Measurements from ENCODE around the gene SETD1B.
"Not testable (repeated sequence)": the region's sequence is repeated elsewhere in the genome, so short reads cannot be mapped to it uniquely, and the experiment has no call there.

SETD1B gene

DNA sequence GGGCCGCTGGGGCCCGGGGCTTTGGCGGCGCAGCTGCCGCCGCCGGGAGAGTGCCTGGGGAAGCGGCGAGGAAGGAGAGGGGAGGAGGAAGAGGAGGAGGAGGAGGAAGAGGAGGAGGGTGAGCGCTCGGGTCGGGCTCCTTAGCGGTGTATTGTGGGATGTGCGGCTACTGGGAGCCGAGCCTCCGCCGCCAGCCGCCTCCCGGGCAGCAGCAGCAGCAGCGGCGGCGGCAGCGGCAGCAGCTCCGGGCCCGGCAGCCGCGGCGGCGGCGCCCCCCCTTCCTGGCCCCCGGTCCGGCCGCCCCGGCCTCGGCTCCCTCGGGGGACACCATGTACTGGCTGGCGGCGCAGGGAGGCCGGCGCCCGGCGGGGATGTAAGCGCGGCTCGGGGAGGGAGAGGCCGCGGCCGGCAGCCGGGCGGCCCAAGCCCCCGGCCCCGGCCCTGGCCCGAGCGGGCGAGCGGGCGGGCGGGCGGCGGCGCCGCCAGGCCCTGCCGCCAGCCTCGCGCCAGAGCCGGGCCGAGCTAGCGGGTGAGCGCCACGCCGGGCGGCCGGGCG lies at the start of gene SETD1B:
Gene SETD1B (plus strand): TSS at position 149 of the 556 bp plus-strand sequence. CDS start 729 bp downstream, outside the sequence.
- peak; percentile 2 for DNase-seq

DNA sequence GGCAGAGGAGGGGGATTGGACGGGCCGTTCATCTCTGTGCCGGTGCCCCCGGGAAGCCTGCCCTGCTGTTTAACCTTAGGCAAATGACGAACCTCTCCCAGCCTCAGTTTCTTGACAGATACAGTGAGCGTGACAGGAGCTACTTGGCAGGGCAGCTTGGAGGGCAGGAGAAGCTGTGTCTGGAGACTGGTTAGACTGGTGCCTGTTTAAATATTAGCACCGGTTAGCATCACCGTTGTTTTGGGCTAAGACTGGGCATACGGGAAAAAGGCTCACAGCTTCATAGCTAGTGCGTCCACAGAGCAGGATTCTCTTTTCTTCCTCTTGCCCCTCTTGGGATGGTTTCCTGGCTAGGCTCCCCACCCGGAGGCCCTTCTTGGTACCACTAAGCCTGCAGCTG lies 49.0 kb upstream of the SETD1B start:
- DNase-seq, result no peak

DNA sequence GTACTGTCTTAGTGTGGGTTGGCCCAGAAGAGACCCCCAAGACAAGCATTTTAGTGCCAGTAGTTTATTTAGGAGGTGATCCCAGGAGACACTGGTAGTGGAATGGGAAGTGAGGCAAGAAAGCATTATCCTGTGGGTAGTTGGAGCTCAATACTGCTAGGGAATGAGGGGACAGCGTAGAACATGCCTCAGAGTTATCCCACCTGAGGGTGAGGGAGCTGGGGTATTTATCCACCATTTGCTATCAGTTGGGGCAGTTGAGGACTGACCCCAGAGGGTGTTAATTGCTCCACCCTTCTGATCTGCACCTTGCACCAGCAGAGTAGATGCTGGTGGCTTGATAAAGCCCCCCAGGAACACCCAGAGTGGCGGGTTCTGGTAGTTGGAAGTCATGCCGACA lies 48.2 kb upstream of the SETD1B start:
- DNase-seq, result no peak

DNA sequence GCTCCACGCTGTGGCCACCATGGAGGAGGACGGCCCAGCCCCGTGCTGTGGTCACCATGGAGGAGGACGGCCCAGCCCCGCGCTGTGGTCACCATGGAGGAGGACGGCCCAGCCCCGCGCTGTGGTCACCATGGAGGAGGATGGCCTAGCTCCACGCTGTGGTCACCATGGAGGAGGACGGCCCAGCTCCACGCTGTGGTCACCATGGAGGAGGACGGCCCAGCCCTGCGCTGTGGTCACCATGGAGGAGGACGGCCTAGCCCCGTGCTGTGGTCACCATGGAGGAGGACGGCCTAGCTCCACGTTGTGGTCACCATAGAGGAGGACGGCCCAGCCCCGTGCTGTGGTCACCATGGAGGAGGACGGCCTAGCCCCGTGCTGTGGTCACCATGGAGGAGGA lies 45.3 kb upstream of the SETD1B start:
- DNase-seq, result not testable (repeated sequence)

DNA sequence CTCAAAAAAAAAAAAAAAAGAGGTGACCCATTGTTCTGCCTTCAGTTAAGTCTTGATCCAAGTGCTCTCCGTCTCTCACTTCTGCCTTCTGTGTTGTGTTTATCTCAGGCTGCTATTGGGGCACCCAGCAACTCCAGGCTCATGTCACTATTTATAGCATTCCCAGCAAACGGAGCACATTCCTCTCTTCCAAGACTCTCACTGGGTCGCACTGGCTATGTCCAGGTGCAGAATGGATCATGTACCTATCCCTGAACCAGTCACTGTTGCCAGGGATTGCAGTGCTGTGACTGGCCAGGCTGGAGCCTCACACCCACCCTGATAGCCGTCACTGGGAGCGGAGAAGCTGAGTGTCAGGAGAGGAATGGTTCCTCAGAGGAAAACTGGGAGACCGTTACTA lies 41.5 kb upstream of the SETD1B start:
- DNase-seq, result no peak

DNA sequence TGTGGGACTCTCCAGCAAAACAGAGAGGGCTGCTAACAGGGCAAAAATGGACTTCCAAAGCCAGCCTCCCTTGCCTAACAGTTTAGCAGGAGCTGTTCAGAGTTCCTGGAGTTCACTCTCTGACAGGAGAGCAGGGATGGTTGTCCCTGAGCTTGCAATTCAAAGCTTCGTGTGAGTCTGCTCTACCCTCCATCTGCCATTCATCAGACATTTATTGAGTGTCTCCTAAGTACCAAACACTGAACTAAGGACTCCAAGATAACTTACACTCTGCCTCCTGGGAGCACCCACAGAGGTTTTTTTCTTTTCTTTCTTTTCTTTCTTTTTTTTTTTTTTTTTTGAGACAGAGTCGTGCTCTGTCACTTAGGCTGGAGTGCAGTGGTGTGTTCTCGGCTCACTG lies 39.0 kb upstream of the SETD1B start:
- no peak for DNase-seq

DNA sequence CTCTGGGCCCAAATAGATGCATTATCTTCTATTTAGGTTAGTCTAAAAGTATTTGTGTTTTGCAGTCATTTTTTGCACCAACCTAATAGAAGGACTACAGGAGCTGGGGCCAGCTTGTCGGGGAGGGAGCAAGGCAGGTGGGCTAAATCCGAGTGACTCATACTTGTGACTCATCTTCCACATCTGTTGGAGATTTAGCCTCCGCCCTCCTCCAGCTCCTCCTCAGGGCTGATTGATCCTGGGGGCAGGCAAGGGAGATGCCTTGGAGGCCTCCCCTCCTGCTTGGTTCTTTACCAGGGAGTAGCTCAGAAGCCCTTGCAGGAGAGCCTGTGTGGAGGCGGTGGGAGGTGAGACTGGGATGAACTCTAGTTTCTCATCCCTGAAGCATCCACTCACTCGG lies 38.2 kb upstream of the SETD1B start:
- no peak for DNase-seq

DNA sequence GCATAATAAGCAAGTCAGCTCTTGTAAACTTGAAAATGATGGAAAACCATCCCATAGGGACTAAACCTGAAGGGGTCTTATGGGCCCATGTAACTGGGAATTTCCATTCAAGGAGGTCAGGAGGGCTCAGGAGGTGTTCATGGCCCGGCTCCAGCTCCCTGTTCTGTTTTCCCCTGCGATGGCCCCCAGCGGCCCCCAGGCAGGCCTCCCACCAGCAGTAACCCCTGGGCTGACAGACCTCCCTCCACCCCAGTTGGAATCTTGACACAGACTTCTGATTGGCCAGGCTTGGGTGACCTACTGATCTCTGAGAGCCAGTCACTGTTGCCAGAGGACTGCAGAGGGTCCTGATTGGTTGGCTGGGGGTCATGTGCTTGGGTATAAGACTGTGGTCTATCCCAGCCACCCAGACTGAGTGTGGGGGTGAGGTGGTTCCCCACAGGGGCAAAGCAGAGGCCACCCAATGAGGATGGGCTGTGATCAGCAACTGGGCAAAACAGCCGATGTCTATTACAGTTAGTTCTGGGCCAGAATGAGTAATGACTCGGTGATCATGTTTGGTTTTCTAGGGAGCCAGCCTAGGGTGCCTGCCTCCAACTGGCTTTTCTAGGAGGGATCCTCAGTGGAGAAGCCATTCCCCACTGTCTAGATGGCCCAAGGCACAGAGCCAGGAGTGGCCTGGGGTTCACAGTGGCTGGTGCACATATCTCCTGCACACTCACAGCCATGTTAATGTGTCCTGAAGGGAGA lies 37.3 kb upstream of the SETD1B start:
- no peak for DNase-seq

DNA sequence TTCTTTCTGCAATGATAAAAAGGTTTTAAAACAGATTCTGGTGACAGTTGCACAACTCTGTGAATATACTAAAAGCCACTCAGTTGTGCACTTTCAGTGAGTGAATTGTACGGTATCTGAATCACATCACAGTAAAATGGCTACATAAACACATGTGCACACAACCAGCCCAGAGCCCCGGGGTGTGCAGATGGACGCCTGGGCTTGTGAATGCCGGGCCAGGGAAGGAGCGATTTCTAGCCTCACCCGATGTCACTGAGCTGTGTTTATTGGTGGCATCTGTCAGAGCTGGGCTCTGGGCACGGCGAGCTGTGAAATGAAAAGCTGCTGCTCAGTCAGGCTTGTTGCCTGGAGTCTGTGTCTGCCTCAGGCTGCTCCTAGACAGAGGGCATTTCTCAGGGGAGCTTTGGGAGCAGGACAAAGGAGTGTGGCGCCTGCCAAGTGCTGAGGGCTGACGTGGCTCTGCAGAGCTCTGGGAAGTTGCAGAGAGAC lies 36.2 kb upstream of the SETD1B start:
- no peak for DNase-seq

DNA sequence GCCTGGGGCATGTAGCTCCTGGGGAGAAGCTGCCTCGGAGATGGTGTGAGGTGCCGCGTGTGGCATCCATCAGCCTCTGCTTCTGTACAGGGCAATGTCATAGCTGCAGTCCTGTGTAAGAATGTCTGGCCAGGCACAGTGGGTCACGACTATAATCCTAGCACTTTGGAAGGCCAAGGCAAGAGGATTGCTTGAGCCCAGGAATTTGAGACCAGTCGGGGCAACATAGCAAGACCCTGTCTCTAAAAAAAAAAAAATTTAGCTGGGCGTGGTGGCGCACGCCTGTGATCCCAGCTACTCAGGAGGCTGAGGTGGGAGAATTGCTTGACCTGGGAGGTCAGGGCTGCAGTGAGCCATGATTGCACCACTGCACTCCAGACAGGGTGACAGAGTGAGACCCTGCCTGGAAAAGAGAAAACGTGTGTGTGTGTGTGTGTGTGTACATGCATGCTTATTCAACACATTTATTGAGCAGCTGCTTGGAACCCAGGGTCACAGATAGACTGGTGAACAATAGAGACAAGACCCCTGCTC lies 34.4 kb upstream of the SETD1B start:
- no peak for DNase-seq

DNA sequence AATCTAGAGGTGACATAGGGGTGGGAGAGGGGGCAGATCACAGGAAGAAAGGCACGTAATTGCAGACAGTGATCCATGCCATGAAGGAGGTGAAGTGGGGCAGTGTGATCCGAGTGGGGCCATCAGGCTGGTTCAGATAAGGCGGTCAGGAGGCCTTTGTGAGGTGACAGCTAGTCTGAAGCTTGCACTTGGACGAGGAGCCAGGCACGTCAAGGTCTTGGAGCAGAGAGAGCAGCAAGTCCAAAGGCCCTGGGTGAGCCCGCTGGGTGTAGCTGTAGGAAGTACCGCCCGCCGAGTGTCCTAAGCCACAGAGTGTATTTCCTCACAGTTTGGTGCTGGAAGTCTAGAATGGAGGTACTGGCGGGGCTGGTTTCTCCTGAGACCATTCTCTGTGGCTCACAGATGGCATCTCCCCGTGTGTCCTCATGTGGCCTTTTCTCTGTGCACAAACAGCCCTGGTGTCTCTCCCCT lies 33.9 kb upstream of the SETD1B start:
- no peak for DNase-seq

DNA sequence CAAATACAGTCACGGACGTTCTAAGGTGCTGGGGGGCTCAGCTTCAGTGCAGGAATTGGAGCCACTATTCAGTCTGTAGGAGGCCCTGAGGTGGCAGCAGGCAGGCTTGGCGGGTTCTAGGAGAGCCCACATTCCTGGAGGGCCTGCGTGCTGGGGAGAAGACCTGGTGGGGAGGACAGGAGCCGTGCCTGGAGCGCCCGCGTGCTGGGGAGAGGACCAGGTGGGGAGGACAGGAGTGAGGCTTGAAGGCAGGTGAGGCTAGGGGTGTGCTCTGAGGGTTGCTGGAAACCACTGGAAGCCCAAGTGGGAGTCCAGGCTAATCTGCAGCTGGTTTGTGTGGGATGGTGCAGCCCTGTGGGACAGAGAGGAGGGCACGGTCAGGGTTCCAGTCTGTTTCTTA lies 33.4 kb upstream of the SETD1B start:
- DNase-seq, result no peak

DNA sequence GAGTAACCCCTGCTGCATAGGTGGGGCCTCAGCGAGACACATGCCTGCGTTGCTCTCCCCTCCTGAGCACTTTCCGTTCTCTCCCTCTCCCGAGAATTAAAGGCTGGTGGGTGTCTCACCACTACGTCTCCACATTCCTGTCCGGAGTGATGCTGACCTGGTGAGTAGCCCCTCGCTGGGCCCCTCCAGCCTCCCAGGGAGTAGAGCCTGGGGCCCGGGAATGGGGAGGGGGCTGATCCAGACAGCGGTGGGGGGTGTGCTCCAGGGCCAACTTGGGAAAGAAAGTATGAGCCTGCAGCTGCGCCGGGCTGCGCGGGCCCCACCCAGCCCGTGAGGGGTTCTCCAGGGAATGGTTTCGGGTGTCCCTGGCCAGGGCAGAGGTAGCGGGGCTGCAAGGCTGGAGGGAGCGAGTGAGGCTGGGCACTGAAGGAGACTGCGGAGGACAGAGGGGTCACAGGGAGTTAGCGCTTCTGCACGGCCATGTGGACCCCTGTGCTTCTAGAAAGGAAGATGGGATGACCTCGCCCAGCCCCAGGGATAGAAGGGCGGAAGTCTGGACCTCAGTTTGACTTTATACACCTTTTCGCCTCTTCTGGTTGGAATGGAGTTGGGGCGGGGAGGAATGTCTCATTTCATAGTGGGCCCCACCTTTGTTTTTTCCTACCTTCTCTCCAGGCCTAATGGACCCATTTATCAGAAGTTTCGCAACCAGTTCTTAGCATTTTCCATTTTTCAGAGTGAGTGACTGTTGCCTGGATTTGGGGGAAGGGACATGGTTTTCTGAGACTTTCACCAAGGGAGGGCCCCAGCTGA lies 32.8 kb upstream of the SETD1B start:
- no peak for DNase-seq

DNA sequence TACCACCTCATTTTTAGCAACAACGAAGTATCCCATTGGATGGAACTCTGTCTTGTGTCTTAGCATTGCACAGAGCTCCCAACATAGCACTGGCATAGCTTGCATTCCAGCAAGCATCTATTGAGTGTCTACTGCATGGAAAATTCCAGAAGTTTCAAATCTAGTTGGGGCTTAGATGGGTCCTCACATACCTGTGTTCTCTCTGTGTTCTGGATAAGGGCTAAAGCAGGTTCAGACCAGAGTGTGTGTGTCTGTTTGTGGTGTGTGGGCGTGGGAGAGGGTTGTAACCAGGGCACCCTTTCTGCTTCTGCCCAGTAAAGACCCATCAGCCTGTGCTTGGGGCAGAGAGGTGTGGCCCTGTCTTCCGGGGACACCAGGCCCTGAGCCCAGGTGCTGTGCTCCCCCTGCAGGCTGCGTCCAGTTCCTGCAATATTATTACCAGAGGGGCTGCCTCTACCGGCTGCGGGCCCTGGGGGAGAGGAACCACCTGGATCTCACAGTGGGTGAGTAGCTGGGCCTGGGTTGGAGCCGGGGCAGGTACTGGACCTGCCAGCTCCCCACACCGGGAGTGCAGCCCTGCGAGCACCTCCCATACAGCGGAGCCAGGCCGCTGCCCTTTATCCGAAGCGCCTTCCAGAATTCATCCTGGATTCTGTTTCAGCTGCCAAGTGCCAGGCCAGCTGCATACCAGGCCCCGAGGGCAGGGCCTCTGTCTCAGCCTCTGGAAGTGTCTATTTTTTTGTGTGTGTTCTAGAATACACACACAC lies 30.6 kb upstream of the SETD1B start:
- DNase-seq, result peak; percentile 15

DNA sequence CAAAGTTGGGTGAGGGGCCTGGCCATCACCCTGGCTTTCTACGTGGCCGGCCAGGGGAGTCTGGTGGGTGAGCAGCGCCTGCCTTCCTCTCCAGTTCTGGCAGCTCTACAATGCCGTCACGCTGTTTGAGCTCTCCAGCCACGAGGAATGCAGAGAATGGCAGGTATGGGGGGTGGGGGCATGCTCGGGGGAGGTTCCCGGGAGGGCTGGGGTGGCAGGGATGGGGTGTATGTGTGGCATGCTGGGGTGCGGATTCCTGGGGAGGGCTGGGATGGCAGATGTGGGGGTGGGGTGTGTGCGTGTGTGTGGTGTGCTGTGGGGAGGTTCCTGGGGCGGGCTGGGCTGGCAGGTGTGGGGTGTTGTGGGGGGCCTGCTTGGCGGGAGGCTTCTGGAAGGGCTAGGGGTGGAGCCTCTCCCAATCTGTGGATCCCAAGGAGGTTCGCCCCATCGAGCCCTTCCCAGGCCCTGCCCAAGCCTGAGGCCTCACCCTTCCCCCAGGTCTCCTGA lies 28.8 kb upstream of the SETD1B start:
- DNase-seq, result no peak

DNA sequence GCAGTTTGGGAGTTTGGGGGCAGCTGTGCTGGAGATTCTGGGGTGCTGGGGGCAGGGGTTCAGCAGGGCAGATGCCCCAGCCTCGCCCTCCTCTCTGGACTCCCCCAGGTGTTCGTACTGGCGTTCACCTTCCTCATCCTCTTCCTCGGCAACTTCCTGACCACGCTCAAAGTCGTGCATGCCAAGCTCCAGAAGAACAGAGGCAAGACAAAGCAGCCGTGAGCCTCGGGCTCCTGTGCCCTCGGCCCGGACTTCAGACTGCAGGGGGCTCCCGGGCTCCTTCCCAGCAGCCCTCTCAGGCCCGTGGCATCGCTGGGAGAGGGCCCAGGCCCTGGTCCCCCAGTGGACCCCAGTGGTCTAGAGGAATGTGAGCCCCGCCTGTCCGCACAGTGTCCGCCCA lies 28.3 kb upstream of the SETD1B start:
- no peak for DNase-seq

DNA sequence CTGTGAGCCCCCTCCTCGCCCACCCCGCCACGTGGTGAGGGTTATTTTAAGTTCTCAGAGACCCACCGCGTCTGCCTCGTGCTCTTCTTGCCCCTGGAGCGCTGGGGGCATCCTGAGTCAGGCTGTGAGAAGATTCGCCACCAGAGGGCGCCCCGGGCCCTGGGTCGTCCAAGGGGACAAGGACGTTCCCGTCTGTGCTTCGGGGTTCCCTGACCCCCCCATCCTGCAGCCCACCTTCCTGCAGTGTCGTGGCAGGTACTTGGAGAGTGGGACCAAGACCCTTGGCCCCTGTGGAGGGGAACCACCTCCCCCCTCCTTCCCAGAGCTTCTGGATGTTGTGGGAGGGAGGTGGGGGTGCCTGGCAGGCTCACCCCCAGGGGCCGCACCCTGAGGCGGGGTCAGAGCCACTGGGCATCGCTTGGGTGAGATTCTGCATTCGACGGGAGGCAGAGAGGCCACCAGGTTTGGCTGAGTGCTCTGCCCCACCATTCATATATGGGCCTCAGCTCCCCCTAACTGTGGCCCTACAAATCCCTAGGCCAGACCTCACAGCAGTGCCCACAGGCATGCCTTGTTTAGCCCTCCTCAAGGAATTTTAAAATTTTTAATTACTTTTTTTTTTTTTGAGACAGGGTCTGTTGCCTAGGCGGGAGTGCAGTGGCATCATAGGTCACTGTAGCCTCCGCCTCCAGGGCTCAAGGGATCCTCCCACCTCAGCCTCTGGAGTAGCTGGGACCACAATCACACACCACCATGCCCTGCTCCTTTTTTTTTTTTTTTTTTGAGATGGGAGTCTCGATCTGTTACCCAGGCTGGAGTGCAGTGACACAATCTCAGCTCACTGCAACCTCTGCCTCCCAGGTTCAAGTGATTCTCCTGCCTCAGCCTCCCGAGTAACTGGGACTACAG lies 27.4 kb upstream of the SETD1B start:
- peak; percentile 15 for DNase-seq

DNA sequence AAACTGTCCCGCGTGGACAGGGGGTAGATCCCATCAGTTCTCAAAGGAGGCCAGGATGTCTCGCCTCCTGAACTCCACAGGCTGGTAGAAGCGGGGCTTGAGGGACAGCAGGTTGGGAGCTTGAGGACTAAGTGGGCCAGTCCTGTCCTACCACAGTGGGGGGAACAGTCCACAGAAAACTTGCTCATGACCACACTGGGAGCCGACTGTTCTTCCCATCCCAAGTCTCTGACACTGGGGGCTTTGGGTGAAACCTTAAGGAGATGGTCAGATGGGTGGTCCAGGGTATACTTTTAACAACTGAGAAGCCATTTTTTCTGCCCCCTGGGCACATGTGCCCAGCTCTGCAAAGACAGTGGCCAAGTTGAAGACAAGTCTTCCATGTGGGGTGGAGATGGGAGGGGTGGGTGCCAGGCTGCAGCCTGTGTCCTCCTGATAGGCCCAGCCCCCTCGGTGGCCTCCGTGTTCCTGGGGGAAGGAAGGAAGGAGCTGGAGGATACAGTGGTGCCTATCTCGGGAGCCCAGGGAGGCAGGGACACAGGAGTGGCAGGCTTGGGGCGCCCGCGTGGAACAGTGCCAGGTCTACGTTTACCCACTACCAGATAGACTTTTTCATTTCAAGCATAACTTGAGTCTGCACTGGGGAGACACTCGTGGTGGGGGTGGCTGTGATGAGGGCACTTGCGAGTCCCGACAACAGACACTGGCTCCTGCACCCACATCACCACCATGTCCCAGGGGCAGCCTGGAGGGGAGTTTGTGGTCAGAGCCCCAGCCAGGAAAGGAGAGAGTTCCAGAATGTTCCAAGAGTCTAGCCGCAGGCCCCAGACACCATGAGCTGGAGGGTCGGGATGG lies 25.0 kb upstream of the SETD1B start:
- DNase-seq, result no peak

DNA sequence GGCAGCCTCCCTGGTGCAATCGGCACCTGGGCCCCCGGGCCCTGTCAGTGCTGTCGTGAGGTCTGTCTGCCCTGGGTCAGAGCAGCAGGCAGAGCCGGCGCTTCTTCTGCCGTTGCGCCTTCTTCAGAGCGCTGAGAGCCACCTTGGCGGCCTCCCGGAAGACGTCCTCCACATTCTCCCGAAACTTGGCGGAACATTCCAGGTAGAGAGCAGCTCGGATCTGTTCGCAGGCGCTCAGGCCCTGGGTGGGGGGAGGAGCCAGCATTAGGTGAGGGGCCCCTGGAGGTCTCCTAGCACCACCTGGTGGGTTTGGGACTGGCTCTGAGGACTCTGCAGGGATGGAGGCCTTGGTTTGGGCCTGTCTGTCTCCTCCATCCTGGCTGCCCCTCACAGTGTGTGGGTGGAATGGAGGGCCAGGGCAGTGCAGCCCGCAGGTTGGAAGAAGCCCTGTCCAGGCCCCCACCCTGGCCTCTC lies 24.4 kb upstream of the SETD1B start:
- DNase-seq, result no peak

DNA sequence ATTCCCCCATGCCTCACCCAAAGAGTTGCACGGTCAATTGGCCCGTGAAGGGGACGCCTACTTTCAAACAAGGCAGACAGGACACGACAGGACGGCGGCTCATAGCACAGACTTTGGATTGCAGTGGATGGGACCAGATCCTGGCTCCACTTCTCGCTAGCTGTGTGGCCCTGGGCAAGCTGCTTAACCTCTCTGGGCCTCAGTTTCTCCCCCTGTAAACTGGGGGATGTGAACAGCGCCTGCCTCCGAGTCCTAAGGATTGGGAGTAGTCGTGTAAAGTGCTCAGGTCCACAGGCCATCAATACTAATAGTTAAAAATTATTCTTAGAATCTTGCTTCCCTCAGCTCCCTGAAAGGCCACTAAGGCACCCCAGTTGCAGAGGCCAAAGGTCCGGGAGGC lies 23.4 kb upstream of the SETD1B start:
- DNase-seq, result no peak

All from NCI-H748 treated with DMSO at 0.1 percent for 48 hours (cell line).